CD4-positive, alpha-beta T cell treated with Interleukin-17A for 4 hours (primary cell): ENCODE data around the gene GTF2IRD1.
"Not testable (repeated sequence)": the region's sequence is repeated elsewhere in the genome, so short reads cannot be mapped to it uniquely, and the experiment has no call there.

Experiments used
- DNase-seq: peaks from one replicate; pipeline ENCODE4 v3.0.0-alpha.2; 2020; ENCODE audit warnings: mixed read lengths

Gene GTF2IRD1

GRCh38 chr7:74430409-74430808 lies 23.3 kb upstream of the GTF2IRD1 start:
- not testable (repeated sequence) for DNase-seq

- DNase-seq, result no peak
Observed at GRCh38 chr7:74430961-74431466, 22.7 kb upstream of the GTF2IRD1 start.

DNA sequence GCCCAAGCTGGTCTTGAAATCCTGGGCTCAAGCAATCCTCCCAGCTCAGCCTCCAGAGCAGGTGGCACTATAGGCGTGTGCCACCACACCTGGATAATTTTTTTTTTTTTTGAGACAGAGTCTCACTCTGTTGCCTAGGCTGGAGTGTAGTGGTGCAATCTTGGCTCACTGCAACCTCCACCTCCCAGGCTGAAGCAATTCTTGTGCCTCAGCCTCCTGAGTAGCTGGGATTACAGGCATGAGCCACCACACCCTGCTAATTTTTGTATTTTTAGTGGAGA lies 16.5 kb upstream of the GTF2IRD1 start:
- DNase-seq, result not testable (repeated sequence)

DNA sequence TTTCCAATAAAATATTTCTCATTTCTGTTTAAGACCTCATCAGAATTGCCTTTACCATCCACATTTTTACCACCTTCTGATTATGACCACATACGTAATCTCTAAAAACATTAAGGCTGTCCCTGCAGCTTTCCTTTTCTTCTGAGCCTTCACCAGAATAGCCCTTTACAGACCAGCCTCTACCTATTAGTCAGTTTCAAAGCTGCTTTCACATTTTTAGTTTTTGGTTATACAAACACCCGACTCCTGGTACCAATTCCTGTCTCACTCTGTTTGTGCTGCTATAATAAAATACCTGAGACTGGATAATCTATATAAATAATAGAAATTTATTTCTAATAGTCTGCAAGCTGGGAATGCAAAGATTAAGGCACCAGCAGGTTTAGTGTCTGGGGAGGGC lies 15.4 kb upstream of the GTF2IRD1 start:
- DNase-seq, result no peak

DNA sequence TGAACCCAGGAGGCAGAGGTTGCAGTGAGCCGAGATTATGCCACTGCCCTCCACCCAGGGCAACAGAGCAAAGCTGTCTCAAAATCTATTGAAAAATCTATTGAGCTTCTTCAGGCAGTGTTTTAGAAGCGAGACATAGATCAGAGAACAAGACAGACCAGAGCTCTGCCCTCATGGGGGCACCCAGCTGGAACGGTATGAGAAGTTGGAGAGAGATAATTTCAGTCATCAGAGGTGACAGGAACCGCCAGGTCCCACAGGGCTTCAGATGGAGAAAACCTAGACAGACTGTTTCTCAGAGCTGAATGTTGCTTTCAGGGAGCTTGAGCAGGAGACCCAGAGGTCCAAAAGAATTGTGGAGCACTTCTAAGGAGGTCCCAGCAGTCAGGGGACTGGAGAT lies 14.2 kb upstream of the GTF2IRD1 start:
- DNase-seq, result no peak

DNA sequence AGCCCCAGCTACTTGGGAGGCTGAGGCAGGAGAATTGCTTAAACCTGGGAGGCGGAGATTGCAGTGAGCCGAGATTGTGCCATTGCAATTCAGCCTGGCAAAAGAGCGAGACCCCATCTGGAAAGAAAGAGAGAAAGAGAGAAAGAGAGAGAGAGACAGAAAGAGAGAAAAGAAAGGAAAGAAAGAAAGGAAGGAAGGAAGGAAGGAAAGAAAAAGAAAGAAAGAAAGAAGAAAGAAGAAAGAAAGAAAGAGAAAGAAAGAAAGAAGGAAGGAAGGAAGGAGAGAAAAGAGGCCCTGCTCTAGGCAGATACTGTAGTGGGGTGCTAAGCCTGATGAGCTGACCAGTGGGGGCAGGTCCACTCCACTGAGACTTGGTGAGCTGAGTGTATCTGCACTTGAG lies 13.6 kb upstream of the GTF2IRD1 start:
- not testable (repeated sequence) for DNase-seq

- no peak for DNase-seq
Observed at GRCh38 chr7:74441801-74442200, 11.9 kb upstream of the GTF2IRD1 start.

- DNase-seq, result no peak
Observed at GRCh38 chr7:74443543-74444247, 10.0 kb upstream of the GTF2IRD1 start.

DNA sequence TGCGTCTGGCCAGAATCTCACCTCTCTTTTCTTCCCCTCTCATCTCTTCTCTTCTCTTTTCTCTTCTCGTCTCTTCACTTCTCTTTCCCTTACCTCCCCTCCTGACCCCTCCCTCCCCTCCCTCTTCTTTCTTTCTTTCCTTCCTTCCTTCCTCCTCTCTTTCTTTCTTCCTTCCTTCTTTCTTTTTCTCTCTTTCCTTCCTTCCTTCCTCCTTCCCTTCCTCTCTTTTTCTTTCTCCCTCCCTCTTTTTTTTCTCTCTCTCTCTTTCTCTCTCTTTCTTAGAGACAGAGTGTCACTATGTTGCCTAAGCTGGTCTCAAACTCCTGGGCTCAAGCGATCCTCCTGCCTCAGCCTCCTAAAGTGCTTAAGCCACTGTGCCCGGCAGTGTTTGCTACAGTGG lies 4.6 kb upstream of the GTF2IRD1 start:
- DNase-seq, result no peak

DNA sequence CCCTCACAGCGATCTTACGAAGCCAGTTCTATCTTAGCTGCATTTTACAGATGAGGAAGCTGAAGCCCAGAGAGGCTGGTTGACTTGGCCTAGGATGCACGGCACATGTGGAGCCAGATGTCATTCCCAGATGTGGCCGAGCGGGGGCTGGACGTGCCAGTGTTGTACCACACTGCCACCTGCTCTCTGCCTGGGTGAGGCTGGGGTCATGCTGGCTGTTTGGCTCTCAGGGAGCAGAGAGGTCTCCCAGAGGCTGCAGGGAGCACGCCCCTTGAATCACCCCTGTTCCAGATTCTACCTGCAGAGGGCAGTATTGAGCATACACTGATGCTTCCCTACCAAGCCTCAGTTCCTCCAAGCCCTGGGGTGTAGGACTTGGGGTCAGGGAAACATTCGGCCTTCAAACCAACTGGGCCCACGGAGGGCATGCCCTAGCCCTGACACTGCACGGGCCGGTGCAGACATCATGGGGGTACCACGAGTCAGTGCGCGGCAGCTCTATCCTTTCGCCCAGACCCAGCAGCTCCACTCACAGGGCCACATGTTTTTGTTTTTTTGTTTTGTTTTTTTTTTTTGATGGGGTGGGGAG lies 3.8 kb upstream of the GTF2IRD1 start:
- peak; percentile 85 for DNase-seq

- DNase-seq, result peak; percentile 51
Observed at GRCh38 chr7:74452748-74453321, 871 bp upstream of the GTF2IRD1 start.

GRCh38 chr7:74454021-74454924 lies 567 bp downstream of the GTF2IRD1 start:
- no peak for DNase-seq

GRCh38 chr7:74454925-74455288 lies 1.2 kb downstream of the GTF2IRD1 start:
- DNase-seq, result no peak

DNA sequence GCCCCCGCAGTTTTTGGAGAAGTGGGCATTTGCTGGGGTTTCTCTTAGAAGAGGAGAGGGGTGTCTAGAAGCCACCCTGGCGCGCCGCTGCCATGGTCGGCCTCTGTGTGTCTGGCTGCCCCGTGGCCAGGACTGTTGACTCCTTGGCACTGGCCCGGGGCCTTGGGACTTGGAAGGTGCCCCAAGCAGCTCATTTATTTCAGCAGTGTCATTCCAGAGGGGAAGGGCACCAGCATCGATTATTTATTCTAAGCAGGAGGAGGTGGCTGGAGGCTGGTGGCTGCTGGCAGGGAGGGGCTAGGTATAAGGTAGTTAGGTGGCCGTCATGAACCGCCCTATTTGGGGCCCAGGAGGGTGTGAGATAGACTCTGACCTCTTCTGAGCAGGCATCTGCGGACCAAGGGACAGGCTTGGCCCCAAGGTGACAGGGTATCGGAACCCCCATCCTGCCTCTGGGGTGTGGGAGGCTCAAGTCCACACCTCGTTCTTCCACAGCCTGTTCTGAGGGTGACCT lies 1.6 kb downstream of the GTF2IRD1 start:
- DNase-seq, result no peak

DNA sequence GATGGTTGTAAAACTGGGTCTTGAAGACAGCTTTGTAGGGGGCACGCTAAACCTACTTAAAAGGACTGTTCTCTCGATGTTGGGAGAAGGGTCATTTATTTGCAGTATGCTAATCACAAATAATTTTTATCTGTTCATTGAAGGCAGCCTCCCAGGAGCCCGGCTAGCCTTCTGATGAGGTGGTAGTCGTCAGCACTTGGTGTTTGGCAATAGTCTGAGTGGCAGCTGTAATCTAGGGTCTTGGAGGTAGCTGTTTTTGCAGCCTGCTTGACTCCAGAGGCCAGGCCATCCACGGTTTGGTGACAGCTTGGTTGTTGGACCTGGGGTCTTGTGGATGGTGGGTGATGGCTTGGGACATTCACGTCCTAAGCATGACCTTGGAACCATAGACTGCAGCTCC lies 2.2 kb downstream of the GTF2IRD1 start:
- DNase-seq, result no peak

DNA sequence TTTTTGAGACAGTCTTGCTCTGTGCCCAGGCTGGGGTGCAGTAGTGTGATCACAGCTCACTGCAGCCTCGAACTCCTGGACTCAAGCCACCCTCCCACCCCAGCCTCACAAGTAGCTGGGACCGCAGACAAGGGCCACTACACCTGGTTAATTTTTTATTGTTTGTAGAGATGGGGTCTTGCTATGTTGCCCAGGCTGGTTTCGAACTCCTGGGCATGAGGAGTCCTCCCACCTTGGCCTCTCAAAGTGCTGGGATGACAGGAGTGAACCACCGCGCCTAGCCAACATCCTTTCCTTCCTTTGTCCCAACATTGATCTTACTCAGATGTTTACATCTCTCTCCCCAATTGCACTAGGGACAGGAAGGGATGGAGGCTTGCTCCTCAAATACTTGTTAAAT lies 3.3 kb downstream of the GTF2IRD1 start:
- no peak for DNase-seq

- no peak for DNase-seq
Observed at GRCh38 chr7:74461970-74462706, 8.4 kb downstream of the GTF2IRD1 start.

DNA sequence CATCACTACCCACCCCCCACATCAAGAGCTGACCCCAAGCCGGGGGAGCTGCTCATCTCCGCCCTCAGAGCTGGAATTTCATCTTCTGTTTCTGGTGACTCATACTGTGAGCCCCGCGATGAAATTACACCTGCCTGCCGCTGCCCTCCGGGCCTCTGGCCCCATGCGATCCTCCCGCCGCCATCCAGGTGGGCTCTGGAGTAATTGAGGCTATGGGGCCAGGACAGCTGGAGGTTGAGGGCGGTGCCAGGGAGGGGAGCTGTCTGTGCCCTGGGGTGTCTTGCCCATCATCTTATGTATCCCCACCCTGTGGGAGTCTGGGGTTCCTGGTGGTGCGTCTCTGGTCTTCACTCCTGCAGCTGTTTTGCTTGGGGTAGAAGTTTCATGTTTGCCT lies 9.0 kb downstream of the GTF2IRD1 start:
- DNase-seq, result no peak

GRCh38 chr7:74464931-74465886 lies 11.5 kb downstream of the GTF2IRD1 start:
- peak; percentile 19 for DNase-seq

GRCh38 chr7:74466196-74466813 lies 12.6 kb downstream of the GTF2IRD1 start:
- DNase-seq, result no peak

DNA sequence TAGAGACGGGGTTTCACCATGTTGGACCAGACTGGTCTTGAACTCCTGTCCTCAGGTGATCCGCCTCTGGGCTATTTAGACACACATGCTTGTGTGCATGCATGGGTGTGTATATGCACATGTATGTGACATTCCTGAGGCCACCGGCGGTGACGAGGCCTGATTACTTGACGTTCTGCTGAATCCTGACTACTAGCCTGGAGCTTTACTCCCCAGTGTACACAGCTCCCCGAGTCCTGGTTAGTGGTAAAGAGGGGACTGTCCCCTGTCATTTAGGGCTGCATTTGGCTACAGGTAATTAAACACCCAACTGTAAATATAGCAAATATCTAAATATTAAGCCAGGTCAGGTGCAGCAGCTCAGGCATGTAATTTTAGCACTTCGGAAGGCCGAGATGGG lies 14.2 kb downstream of the GTF2IRD1 start:
- DNase-seq, result no peak
